HEK293 (cell line): ENCODE results near the gene CCDC17.

ENCODE experiments used
- CTCF ChIA-PET: fragments of 350-600 bp; formaldehyde crosslinking; extraction: SDS; loops from one replicate; lab custom pipeline; 2021; ENCODE audit warnings: antibody characterized with exemption; lab: Yijun Ruan, JAX
- POLR2A ChIA-PET: fragments of 300-600 bp; formaldehyde crosslinking; extraction: SDS; loops from one replicate; lab custom pipeline; 2020; ENCODE audit warnings: antibody characterized with exemption, inconsistent platforms; lab: Yijun Ruan, JAX
- H3K27ac ChIP-seq: fragments of 200-500 bp; sonication (Bioruptor generic); 2 replicates; pipeline ENCODE4 v1.5.1; 2014; ENCODE audit warnings: low read depth, low read length, control low read depth, inconsistent platforms; ENCODE audit errors: extremely low read depth
- H3K36me3 ChIP-seq, 2 experiments: fragments of 200-500 bp in 1 of 2; sonication (Bioruptor generic) in 1 of 2; 1 replicate in 1 of 2; 2 replicates in 1 of 2; pipeline ENCODE4 v1.5.1; 2014 to 2017; ENCODE audit warnings: inconsistent platforms in 2 of 2, low read length in 2 of 2; ENCODE audit not compliant: control insufficient read depth in 2 of 2, insufficient read depth in 1 of 2
- H3K4me1 ChIP-seq: fragments of 200-500 bp; sonication (Bioruptor generic); 2 replicates; pipeline ENCODE4 v1.5.1; 2014; ENCODE audit warnings: mild to moderate bottlenecking, low read length, inconsistent platforms; ENCODE audit not compliant: control insufficient read depth, insufficient read depth
- H3K4me3 ChIP-seq: 2 replicates; pipeline ENCODE4 v1.5.1; 2011; ENCODE audit warnings: low read depth, mild to moderate bottlenecking, control low read depth, low read length, moderate library complexity
- H3K9me3 ChIP-seq: fragments of 200-500 bp; sonication (Bioruptor generic); 2 replicates; pipeline ENCODE4 v1.5.1; 2014; ENCODE audit warnings: low read depth, low read length, inconsistent platforms; ENCODE audit not compliant: control insufficient read depth, insufficient read depth
- ATF2 ChIP-seq: fragments of 450-650 bp; formaldehyde crosslinking; IDR thresholded peaks from 2 replicates; pipeline ENCODE4 v1.5.1; 2016; ENCODE audit warnings: missing biosample characterization, missing genetic modification characterization, low read depth
- MZF1 ChIP-seq: fragments of 450-650 bp; formaldehyde crosslinking; IDR thresholded peaks from 2 replicates; pipeline ENCODE4 v1.5.1; 2017; ENCODE audit warnings: missing biosample characterization, missing genetic modification characterization, borderline replicate concordance
- OSR2 ChIP-seq: fragments of 450-650 bp; formaldehyde crosslinking; IDR thresholded peaks from 2 replicates; pipeline ENCODE4 v1.5.1; 2016; ENCODE audit warnings: missing biosample characterization, missing genetic modification characterization
- PRDM10 ChIP-seq: fragments of 450-650 bp; formaldehyde crosslinking; IDR thresholded peaks from 2 replicates; pipeline ENCODE4 v1.5.1; 2016; ENCODE audit warnings: missing biosample characterization, missing genetic modification characterization
- TSHZ1 ChIP-seq: fragments of 450-650 bp; formaldehyde crosslinking; IDR thresholded peaks from 2 replicates; pipeline ENCODE4 v1.5.1; 2016; ENCODE audit warnings: missing biosample characterization, missing genetic modification characterization, borderline replicate concordance
- YY2 ChIP-seq: fragments of 450-650 bp; formaldehyde crosslinking; IDR thresholded peaks from 2 replicates; pipeline ENCODE4 v1.5.1; 2016; ENCODE audit warnings: missing biosample characterization, missing genetic modification characterization
- ZBTB6 ChIP-seq: fragments of 450-650 bp; formaldehyde crosslinking; IDR thresholded peaks from 2 replicates; pipeline ENCODE4 v1.5.1; 2017; ENCODE audit warnings: missing biosample characterization, missing genetic modification characterization
- ZBTB8A ChIP-seq: fragments of 450-650 bp; formaldehyde crosslinking; IDR thresholded peaks from 2 replicates; pipeline ENCODE4 v1.5.1; 2016; ENCODE audit warnings: missing biosample characterization, missing genetic modification characterization
- ZNF133 ChIP-seq: fragments of 450-650 bp; formaldehyde crosslinking; IDR thresholded peaks from 2 replicates; pipeline ENCODE4 v1.5.1; 2016; ENCODE audit warnings: missing biosample characterization, missing genetic modification characterization
- ZNF146 ChIP-seq: fragments of 450-650 bp; formaldehyde crosslinking; IDR thresholded peaks from 2 replicates; pipeline ENCODE4 v1.5.1; 2016; ENCODE audit warnings: missing biosample characterization, missing genetic modification characterization
- ZNF239 ChIP-seq: fragments of 450-650 bp; formaldehyde crosslinking; IDR thresholded peaks from 2 replicates; pipeline ENCODE4 v1.5.1; 2016; ENCODE audit warnings: missing biosample characterization, missing genetic modification characterization
- ZNF280D ChIP-seq: fragments of 450-650 bp; formaldehyde crosslinking; IDR thresholded peaks from 2 replicates; pipeline ENCODE4 v1.5.1; 2016; ENCODE audit warnings: missing biosample characterization, missing genetic modification characterization
- ZNF324 ChIP-seq: fragments of 450-650 bp; formaldehyde crosslinking; IDR thresholded peaks from 2 replicates; pipeline ENCODE4 v1.5.1; 2016; ENCODE audit warnings: missing biosample characterization, missing genetic modification characterization
- ZNF473 ChIP-seq: fragments of 450-650 bp; formaldehyde crosslinking; IDR thresholded peaks from 2 replicates; pipeline ENCODE4 v1.5.1; 2017; ENCODE audit warnings: missing biosample characterization, missing genetic modification characterization
- ZNF488 ChIP-seq: fragments of 450-650 bp; formaldehyde crosslinking; IDR thresholded peaks from 2 replicates; pipeline ENCODE4 v1.5.1; 2016; ENCODE audit warnings: missing biosample characterization, missing genetic modification characterization
- ZNF501 ChIP-seq: fragments of 450-650 bp; formaldehyde crosslinking; IDR thresholded peaks from 2 replicates; pipeline ENCODE4 v1.5.1; 2016; ENCODE audit warnings: missing biosample characterization, missing genetic modification characterization
- ZNF514 ChIP-seq: fragments of 450-650 bp; formaldehyde crosslinking; IDR thresholded peaks from 2 replicates; pipeline ENCODE4 v1.5.1; 2016; ENCODE audit warnings: missing biosample characterization, missing genetic modification characterization
- ZNF596 ChIP-seq: fragments of 450-650 bp; IDR thresholded peaks from 2 replicates; pipeline ENCODE4 v1.5.0; 2018; ENCODE audit warnings: missing biosample characterization, mild to moderate bottlenecking, missing genetic modification characterization, moderate library complexity
- ZNF623 ChIP-seq: fragments of 450-650 bp; formaldehyde crosslinking; IDR thresholded peaks from 2 replicates; pipeline ENCODE4 v1.5.1; 2016; ENCODE audit warnings: missing biosample characterization, missing genetic modification characterization
- ZNF677 ChIP-seq: fragments of 450-650 bp; IDR thresholded peaks from 2 replicates; pipeline ENCODE4 v1.5.0; 2018; ENCODE audit warnings: missing biosample characterization, mild to moderate bottlenecking, missing genetic modification characterization, moderate library complexity
- ZNF843 ChIP-seq: fragments of 450-650 bp; formaldehyde crosslinking; IDR thresholded peaks from 2 replicates; pipeline ENCODE4 v1.5.1; 2016; ENCODE audit warnings: missing biosample characterization, missing genetic modification characterization

CCDC17 gene

GRCh38 chr1:45574105-45574626 is 49.7 kb downstream of the CCDC17 start:
- no peak overlapping the region for H3K27ac ChIP-seq
- no peak overlapping the region for H3K4me3 ChIP-seq
- H3K4me1 ChIP-seq = no peaks in the 10 kb centered on the region
- ChIA-PET POLR2A (interaction anchor here (0.7 kb wide), 1 partner anchor 9 kb away, joined by 4 read pairs; no protein-coding TSS in a partner anchor), CTCF (interaction anchor here (0.5 kb wide), 1 partner anchor 106 kb away, joined by 4 read pairs; no protein-coding TSS in a partner anchor)
- H3K36me3 ChIP-seq = peaks cover 0 to 23% of the 10 kb centered on the region in 2 experiments; a peak in 1 of 3 replicates
- H3K9me3 ChIP-seq = no peaks in the 10 kb centered on the region
- TF ChIP-seq ZNF473 (tag by site-specific recombination) (no peak), ZBTB8A (no peak), ZNF133 (no peak), ZNF514 (tag by site-specific recombination) (no peak), ZNF488 (tag by site-specific recombination) (no peak), OSR2 (tag by site-specific recombination) (no peak), ZNF596 (no peak), ZBTB6 (tag by site-specific recombination) (no peak), PRDM10 (no peak), ZNF501 (no peak), ZNF239 (no peak), MZF1 (tag by site-specific recombination) (no peak)

- Histone ChIP-seq H3K9me3 (no peaks in the 10 kb centered on the region), H3K4me3 (no peak overlapping the region), H3K27ac (no peak overlapping the region), H3K36me3 (peaks cover 0 to 32% of the 10 kb centered on the region in 2 experiments; a peak in 1 of 3 replicates), H3K4me1 (no peaks in the 10 kb centered on the region)
- POLR2A ChIA-PET = no interaction called here
- CTCF ChIA-PET = interaction anchor here (0.5 to 5.7 kb wide), 3 partner anchors 9 to 106 kb away, joined by 4 to 71 read pairs (median 6); partner anchors contain the start of gene NASP
- TF ChIP-seq ZNF596 = no peak
- TF ChIP-seq ZNF280D = no peak
- TF ChIP-seq ATF2 = no peak
- TF ChIP-seq TSHZ1 = no peak
- TF ChIP-seq ZNF146 (tag by site-specific recombination) = no peak
- TF ChIP-seq YY2 (tag by site-specific recombination) = no peak
- TF ChIP-seq ZNF843 (tag by site-specific recombination) = no peak
- no peak for TF ChIP-seq ZNF623 (tag by site-specific recombination)
- TF ChIP-seq ZNF677 = no peak
- no peak for TF ChIP-seq ZNF324 (tag by site-specific recombination)
Measured at GRCh38 chr1:45573231-45573804, 50.5 kb downstream of the CCDC17 start.
